Lower leg skin (tissue), 3 donors: Measurements from ENCODE around the gene PRTFDC1.

Experiments used
- POLR2A ChIP-seq, 2 donors: fragments of 450-650 bp; IDR thresholded peaks; one replicate each; pipeline ENCODE4 v1.6.1; 2016 to 2017; ENCODE audit warnings: antibody characterized with exemption in 2 of 2, mild to moderate bottlenecking in 1 of 2, moderate library complexity in 1 of 2
- TF ChIP-seq, protein P1 (sequence below), 3 donors: fragments of 450-650 bp; IDR thresholded peaks; one replicate each; pipeline ENCODE4 v1.5.1; 2016; ENCODE audit warnings: antibody characterized with exemption in 3 of 3, mild to moderate bottlenecking in 3 of 3, moderate library complexity in 2 of 3

DNA sequence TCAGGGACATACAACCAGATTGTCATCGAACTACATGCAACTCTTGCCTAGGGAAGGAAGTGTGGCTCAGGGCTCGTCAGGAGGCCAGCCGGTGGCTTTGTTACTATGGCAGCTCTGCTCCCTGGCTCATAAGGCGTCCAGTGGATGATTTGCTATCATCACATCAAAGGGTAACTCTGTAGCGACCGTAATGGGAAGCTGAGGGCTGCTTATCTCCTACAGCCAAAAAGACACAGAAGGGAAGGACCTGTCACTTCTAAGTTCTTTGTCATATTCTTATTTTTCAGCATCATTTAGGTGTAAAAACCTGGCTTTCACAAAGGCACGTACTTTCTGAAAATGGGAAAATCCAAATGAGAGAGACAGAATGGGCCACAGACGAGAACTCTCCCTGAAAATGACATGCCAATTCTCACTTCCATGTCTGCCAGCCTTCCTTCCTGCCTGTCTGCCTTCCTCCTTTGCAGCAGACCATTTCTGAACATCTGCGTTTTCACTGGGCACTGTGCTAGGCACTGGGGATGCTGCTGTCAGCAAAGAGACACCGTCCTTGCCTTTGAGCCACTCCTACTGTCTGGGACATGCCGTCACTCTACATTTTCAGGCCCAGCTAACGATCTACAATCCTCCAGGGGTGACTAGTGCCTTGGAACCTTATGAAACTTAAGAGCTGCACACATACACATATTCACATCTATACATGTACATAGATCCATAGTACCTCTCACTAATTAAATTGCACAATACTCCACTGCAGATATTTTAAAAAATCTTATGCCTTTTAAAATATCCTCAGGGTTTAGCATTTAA, 36.6 kb upstream of the PRTFDC1 start:
- TF ChIP-seq, protein P1, sequence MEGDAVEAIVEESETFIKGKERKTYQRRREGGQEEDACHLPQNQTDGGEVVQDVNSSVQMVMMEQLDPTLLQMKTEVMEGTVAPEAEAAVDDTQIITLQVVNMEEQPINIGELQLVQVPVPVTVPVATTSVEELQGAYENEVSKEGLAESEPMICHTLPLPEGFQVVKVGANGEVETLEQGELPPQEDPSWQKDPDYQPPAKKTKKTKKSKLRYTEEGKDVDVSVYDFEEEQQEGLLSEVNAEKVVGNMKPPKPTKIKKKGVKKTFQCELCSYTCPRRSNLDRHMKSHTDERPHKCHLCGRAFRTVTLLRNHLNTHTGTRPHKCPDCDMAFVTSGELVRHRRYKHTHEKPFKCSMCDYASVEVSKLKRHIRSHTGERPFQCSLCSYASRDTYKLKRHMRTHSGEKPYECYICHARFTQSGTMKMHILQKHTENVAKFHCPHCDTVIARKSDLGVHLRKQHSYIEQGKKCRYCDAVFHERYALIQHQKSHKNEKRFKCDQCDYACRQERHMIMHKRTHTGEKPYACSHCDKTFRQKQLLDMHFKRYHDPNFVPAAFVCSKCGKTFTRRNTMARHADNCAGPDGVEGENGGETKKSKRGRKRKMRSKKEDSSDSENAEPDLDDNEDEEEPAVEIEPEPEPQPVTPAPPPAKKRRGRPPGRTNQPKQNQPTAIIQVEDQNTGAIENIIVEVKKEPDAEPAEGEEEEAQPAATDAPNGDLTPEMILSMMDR (IDR thresholded peaks at IDR 0.05): no peak
- TF ChIP-seq POLR2A (IDR thresholded peaks at IDR 0.05): no peak
